GM12892 (cell line): ENCODE results near the gene ETV1.

Experiments
- POLR2A ChIP-seq: IDR thresholded peaks from 2 replicates; pipeline ENCODE4 v1.6.1; 2011; ENCODE audit warnings: low read depth, low read length, control low read depth
- POLR2AphosphoS5 ChIP-seq: IDR thresholded peaks from 2 replicates; pipeline ENCODE4 v1.6.1; 2011; ENCODE audit warnings: low read depth, low read length, control low read depth
- TAF1 ChIP-seq: IDR thresholded peaks from 2 replicates; pipeline ENCODE4 v1.6.1; 2011; ENCODE audit warnings: low read depth, mild to moderate bottlenecking, control low read depth, low read length, borderline replicate concordance

DNA sequence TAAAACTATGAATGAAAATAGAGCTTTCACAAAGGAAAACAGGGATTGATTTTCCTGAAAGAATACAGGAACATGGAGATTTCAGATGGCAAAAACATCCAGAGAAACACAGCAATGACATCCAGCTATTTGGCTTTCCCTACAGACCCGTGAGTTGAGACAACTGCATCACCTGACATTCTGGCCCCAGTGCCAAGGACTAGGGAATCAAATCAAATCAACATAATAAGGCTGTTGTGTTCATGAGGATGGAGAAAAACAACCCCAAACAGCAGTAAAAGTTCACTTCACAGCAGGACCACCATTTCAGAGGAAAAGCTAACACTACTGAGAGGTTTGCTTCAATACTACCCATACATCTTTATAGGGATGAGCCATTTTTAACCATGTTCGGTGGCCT is 25.5 kb downstream of the ETV1 start:
- no peak for TF ChIP-seq POLR2AphosphoS5
- TF ChIP-seq POLR2A = no peak
- no peak for TF ChIP-seq TAF1
